ENCODE measurements around the gene KCNE4. TPM values are rescaled to one million over a fixed set of nuclear protein-coding genes. Genes with fewer than 3 reads are reported as not detected.
"Not testable (repeated sequence)": the region's sequence is repeated elsewhere in the genome, so short reads cannot be mapped to it uniquely, and the experiment has no call there.

KCNE4 gene
- total RNA-seq, 1 donor from 2014 or later: 3.5 TPM

DNA sequence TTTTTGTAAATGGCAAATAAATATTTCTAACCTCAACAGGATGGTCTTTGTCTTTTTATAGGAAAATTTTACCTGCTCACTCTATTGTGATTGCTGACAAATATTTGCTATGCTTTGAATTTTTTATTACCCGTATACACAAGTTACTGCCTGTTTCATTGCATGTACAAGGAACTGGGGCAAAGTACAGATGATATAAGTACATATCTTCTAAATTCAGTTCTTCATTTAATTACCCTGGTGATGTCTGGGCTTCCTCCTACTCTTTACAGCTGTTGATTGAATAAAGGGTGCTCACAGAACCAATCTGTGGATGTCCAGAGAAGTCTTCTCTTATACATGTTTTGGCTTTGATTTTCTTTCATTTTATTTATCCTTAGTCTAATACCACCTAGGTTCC lies 26.5 kb downstream of the KCNE4 start:
- Mint-ChIP-seq H3K27me3 (ENCODE audit: unreplicated experiment) (no peaks in the 10 kb centered on the region), H3K27ac (ENCODE audit: unreplicated experiment) (no peak overlapping the region), H3K4me1 (ENCODE audit: unreplicated experiment) (peaks cover 14% of the 10 kb centered on the region), H3K36me3 (ENCODE audit: unreplicated experiment) (no peaks in the 10 kb centered on the region), H3K4me3 (ENCODE audit: unreplicated experiment) (no peak overlapping the region), H3K9me3 (ENCODE audit: unreplicated experiment) (peaks cover 19% of the 10 kb centered on the region)
- no peak for TF ChIP-seq CTCF (IDR thresholded peaks at IDR 0.05)
- no peak for DNase-seq (ENCODE audit: extremely low spot score, unreplicated experiment)

- Mint-ChIP-seq H3K27me3 (ENCODE audit: unreplicated experiment) (no peaks in the 10 kb centered on the region), H3K9me3 (ENCODE audit: unreplicated experiment) (peaks cover 19% of the 10 kb centered on the region), H3K4me1 (ENCODE audit: unreplicated experiment) (peaks cover 14% of the 10 kb centered on the region), H3K4me3 (ENCODE audit: unreplicated experiment) (no peak overlapping the region), H3K36me3 (ENCODE audit: unreplicated experiment) (no peaks in the 10 kb centered on the region), H3K27ac (ENCODE audit: unreplicated experiment) (no peak overlapping the region)
- DNase-seq (ENCODE audit: extremely low spot score, unreplicated experiment): no peak
- no peak for TF ChIP-seq CTCF (IDR thresholded peaks at IDR 0.05)
These were observed 27.4 kb downstream of the KCNE4 start for GRCh38 chr2:223079378-223079777.

GRCh38 chr2:223079925-223080324 lies 27.9 kb downstream of the KCNE4 start:
- H3K4me1 Mint-ChIP-seq (ENCODE audit: unreplicated experiment): peaks cover 14% of the 10 kb centered on the region
- no peak for DNase-seq (ENCODE audit: extremely low spot score, unreplicated experiment)
- no peaks in the 10 kb centered on the region for H3K36me3 Mint-ChIP-seq (ENCODE audit: unreplicated experiment)
- no peak overlapping the region for H3K4me3 Mint-ChIP-seq (ENCODE audit: unreplicated experiment)
- TF ChIP-seq CTCF (IDR thresholded peaks at IDR 0.05): no peak
- H3K27me3 Mint-ChIP-seq (ENCODE audit: unreplicated experiment): no peaks in the 10 kb centered on the region
- H3K9me3 Mint-ChIP-seq (ENCODE audit: unreplicated experiment): peaks cover 19% of the 10 kb centered on the region
- H3K27ac Mint-ChIP-seq (ENCODE audit: unreplicated experiment): no peak overlapping the region

- not testable (repeated sequence) for H3K4me3 Mint-ChIP-seq (ENCODE audit: unreplicated experiment); DNase-seq (ENCODE audit: extremely low spot score, unreplicated experiment); H3K27ac Mint-ChIP-seq (ENCODE audit: unreplicated experiment); H3K36me3 Mint-ChIP-seq (ENCODE audit: unreplicated experiment); H3K27me3 Mint-ChIP-seq (ENCODE audit: unreplicated experiment)
- peaks cover 14% of the 10 kb centered on the region for H3K4me1 Mint-ChIP-seq (ENCODE audit: unreplicated experiment)
- H3K9me3 Mint-ChIP-seq (ENCODE audit: unreplicated experiment): peaks cover 14% of the 10 kb centered on the region
These were observed 28.9 kb downstream of the KCNE4 start for GRCh38 chr2:223080790-223081360.

- DNase-seq (ENCODE audit: extremely low spot score, unreplicated experiment): no peak
- no peak for TF ChIP-seq CTCF (IDR thresholded peaks at IDR 0.05)
- H3K4me3 Mint-ChIP-seq (ENCODE audit: unreplicated experiment): no peak overlapping the region
- peaks cover 7% of the 10 kb centered on the region for H3K9me3 Mint-ChIP-seq (ENCODE audit: unreplicated experiment)
- peaks cover 8% of the 10 kb centered on the region for H3K4me1 Mint-ChIP-seq (ENCODE audit: unreplicated experiment)
- H3K27ac Mint-ChIP-seq (ENCODE audit: unreplicated experiment): no peak overlapping the region
- H3K36me3 Mint-ChIP-seq (ENCODE audit: unreplicated experiment): no peaks in the 10 kb centered on the region
- H3K27me3 Mint-ChIP-seq (ENCODE audit: unreplicated experiment): no peaks in the 10 kb centered on the region
These were observed 29.8 kb downstream of the KCNE4 start for GRCh38 chr2:223081789-223082188.

DNA sequence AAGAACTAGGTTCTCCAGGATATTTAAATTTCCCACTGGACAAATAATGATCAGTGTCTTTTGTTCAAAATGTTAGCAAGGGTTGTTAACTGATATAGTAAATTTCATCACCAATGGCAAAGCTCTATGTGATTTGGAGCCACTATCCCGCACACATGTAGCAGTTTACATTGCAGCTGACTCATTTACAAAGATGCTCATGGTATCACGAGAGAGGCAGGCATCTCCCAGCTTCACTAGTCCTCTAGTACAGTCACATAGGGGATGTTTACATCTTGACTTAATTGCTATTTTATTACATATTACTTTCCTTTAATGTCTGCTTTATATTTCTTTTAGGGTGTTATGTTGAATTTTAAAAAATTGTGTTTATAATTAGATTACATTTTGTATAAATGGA lies 30.7 kb downstream of the KCNE4 start:
- no peak for DNase-seq (ENCODE audit: extremely low spot score, unreplicated experiment)
- Mint-ChIP-seq H3K36me3 (ENCODE audit: unreplicated experiment) (no peaks in the 10 kb centered on the region), H3K4me3 (ENCODE audit: unreplicated experiment) (no peak overlapping the region), H3K4me1 (ENCODE audit: unreplicated experiment) (peaks cover 6% of the 10 kb centered on the region), H3K9me3 (ENCODE audit: unreplicated experiment) (peaks cover 3% of the 10 kb centered on the region), H3K27ac (ENCODE audit: unreplicated experiment) (no peak overlapping the region), H3K27me3 (ENCODE audit: unreplicated experiment) (no peaks in the 10 kb centered on the region)
- TF ChIP-seq CTCF (IDR thresholded peaks at IDR 0.05): no peak
